Measurements from ENCODE around the gene TTC39C. TPM values are rescaled to one million over a fixed set of nuclear protein-coding genes. Genes with fewer than 3 reads are reported as not detected.

TTC39C gene
- total and polyA plus RNA-seq, 9 donors: 7.2 to 31.0 (median 14.0) TPM

DNA sequence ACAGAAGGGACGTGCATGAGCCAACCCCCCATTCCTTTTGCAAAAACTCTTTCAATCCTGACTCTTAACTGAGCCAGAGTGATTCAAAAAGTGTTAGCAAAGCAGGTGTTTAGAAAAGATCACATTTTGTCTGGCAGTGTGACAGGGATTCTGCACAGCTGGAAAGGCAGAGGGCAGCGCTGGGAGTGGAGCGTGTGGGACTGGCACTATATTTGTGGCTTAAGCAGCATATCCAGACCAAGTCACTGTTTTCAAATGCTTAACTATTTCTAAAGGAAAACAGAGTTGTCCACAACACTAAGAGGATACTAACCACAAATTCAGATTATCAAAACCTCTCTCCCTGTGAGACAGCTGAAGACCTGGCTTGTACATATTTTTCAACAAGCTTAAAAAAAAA, 143.3 kb downstream of the TTC39C start:
- no peaks in the 10 kb centered on the region for H3K36me3 ChIP-seq
- intact Hi-C loops (cut with DNase I): no loop called here
- no peak overlapping the region for H3K4me3 ChIP-seq
- no peaks in the 10 kb centered on the region for H3K4me1 ChIP-seq (ENCODE audit: insufficient read depth)
- TF ChIP-seq POLR2A (IDR thresholded peaks at IDR 0.05) (no peak), EP300 (IDR thresholded peaks at IDR 0.05) (no peak)
- TF ChIP-seq, protein P1, sequence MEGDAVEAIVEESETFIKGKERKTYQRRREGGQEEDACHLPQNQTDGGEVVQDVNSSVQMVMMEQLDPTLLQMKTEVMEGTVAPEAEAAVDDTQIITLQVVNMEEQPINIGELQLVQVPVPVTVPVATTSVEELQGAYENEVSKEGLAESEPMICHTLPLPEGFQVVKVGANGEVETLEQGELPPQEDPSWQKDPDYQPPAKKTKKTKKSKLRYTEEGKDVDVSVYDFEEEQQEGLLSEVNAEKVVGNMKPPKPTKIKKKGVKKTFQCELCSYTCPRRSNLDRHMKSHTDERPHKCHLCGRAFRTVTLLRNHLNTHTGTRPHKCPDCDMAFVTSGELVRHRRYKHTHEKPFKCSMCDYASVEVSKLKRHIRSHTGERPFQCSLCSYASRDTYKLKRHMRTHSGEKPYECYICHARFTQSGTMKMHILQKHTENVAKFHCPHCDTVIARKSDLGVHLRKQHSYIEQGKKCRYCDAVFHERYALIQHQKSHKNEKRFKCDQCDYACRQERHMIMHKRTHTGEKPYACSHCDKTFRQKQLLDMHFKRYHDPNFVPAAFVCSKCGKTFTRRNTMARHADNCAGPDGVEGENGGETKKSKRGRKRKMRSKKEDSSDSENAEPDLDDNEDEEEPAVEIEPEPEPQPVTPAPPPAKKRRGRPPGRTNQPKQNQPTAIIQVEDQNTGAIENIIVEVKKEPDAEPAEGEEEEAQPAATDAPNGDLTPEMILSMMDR (IDR thresholded peaks at IDR 0.05): no peak
- no peak overlapping the region for H3K27ac ChIP-seq
- no peaks in the 10 kb centered on the region for H3K27me3 ChIP-seq
- no peaks in the 10 kb centered on the region for H3K9me3 ChIP-seq
- no peak for DNase-seq
- 61 to 86% (median 66%) methylated on average over 3 of the region's 3 CpGs for WGBS, 3 donors

DNA sequence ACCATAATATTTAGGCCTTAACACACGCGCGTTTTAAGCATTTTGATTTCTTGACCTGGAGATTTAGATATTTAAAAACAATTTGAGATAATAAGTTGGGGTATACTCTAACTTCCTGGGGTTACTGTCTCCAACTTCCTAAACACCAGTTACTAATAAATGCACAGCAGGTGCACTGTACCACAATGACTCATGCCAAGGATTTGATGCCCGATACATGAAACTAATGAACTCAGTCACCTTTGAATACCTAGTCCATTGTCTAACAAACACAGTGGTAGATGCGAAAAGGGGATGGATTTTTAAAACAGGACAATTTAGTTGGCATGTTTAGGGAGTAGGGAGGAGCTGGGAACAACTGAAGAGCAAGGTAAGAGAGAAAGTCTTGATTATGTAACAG, 145.5 kb downstream of the TTC39C start:
- TF ChIP-seq EP300 (IDR thresholded peaks at IDR 0.05) (no peak), POLR2A (IDR thresholded peaks at IDR 0.05) (no peak)
- TF ChIP-seq, protein P1 (IDR thresholded peaks at IDR 0.05): no peak
- Histone ChIP-seq H3K36me3 (no peaks in the 10 kb centered on the region), H3K9me3 (no peaks in the 10 kb centered on the region), H3K4me1 (ENCODE audit: insufficient read depth) (no peaks in the 10 kb centered on the region), H3K27ac (no peak overlapping the region), H3K27me3 (no peaks in the 10 kb centered on the region), H3K4me3 (no peak overlapping the region)
- no peak for DNase-seq
- WGBS, 3 donors: 94 to 100% (median 96%) methylated on average over 5 of the region's 5 CpGs
- intact Hi-C loops (cut with DNase I): no loop called here

DNA sequence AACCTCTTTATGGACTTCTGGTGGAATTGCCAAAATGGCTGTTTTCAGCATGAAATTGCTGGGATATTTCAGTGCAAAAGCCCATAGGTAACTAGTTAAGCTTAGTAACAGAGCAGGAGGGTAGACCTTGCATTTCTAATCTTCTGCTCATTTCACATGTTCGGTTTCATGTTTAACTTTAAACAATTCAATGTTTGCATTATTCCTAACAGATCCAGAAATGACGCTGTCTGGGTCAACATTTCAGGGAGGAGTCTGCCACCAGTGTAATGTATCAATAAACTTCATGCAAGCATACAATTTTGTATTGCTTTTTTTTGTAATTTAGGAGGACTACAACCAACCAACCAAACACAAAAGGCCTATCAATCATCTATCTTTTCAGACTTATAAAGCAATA, 146.8 kb downstream of the TTC39C start:
- no peak for DNase-seq
- intact Hi-C loops (cut with DNase I): no loop called here
- WGBS, 3 donors: 59 to 75% (median 66%) methylated on average over 2 of the region's 2 CpGs
- no peaks in the 10 kb centered on the region for H3K27me3 ChIP-seq
- no peak overlapping the region for H3K27ac ChIP-seq
- TF ChIP-seq POLR2A (IDR thresholded peaks at IDR 0.05): no peak
- no peaks in the 10 kb centered on the region for H3K4me1 ChIP-seq (ENCODE audit: insufficient read depth)
- H3K4me3 ChIP-seq: no peak overlapping the region
- no peaks in the 10 kb centered on the region for H3K9me3 ChIP-seq
- H3K36me3 ChIP-seq: no peaks in the 10 kb centered on the region

DNA sequence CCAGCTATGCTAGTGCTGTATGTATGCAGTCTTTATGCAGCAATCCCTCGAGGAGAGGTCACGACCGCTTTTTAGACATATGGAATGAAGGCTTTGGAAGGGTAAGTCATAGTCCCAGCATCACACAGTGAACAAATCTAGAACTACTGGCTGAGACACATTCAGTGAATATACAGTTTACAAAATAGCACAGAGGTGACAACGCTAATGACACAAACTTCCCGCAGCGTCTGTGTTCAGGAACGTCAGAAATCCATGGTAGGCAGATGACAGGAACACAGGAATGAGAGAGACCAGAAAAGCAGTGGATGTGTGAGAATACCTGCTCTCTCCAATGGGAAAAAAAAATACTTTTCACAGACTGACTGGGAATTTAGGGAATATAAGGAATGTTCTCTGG, 153.9 kb downstream of the TTC39C start:
- 85 to 90% (median 90%) methylated on average over 7 of the region's 7 CpGs for WGBS, 3 donors
- TF ChIP-seq EP300 (IDR thresholded peaks at IDR 0.05): no peak
- TF ChIP-seq, protein P1 (IDR thresholded peaks at IDR 0.05): no peak
- TF ChIP-seq POLR2A (IDR thresholded peaks at IDR 0.05): no peak
- DNase-seq: no peak
- H3K36me3 ChIP-seq: no peaks in the 10 kb centered on the region
- H3K4me3 ChIP-seq: no peak overlapping the region
- H3K9me3 ChIP-seq: no peaks in the 10 kb centered on the region
- intact Hi-C loops (cut with DNase I): no loop called here
- H3K27ac ChIP-seq: no peak overlapping the region
- no peaks in the 10 kb centered on the region for H3K4me1 ChIP-seq (ENCODE audit: insufficient read depth)
- H3K27me3 ChIP-seq: no peaks in the 10 kb centered on the region

DNA sequence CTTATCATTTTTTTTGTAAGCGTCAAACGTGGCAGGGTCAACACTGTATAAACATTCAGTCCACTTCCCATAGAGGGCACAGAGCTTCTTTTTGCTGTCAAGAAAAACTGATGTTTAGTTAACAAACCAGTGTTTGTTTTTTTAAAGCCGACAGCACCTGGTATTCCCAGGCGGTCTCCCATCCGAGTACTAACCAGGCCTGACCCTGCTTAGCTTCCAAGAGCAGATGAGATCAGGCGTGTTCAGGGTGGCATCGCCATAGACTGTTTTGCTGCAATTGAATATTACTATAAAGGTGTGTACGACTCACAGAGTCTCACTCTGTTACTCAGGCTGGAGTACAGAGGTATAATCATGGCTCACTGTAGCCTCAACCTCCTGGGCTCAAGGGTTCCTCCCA, 155.8 kb downstream of the TTC39C start:
- WGBS, 3 donors: 78 to 86% (median 81%) methylated on average over 8 of the region's 8 CpGs
- no peak for TF ChIP-seq EP300 (IDR thresholded peaks at IDR 0.05)
- no peak for TF ChIP-seq POLR2A (IDR thresholded peaks at IDR 0.05)
- TF ChIP-seq, protein P1 (IDR thresholded peaks at IDR 0.05): no peak

More for the DNA sequence above, 155.8 kb downstream of the TTC39C start:
- Histone ChIP-seq H3K36me3 (no peaks in the 10 kb centered on the region), H3K27me3 (no peaks in the 10 kb centered on the region), H3K27ac (no peak overlapping the region), H3K9me3 (no peaks in the 10 kb centered on the region), H3K4me1 (ENCODE audit: insufficient read depth) (no peaks in the 10 kb centered on the region), H3K4me3 (no peak overlapping the region)
- intact Hi-C loops (cut with DNase I): no loop called here
- DNase-seq: no peak
